Small intestine (tissue), 7 donors: ENCODE data around the gene PVR. TPM values are rescaled to one million over a fixed set of nuclear protein-coding genes. Genes with fewer than 3 reads are reported as not detected.
A peak's percentile ranks its signal among the peaks of the same experiment; 100 is the strongest.
"Not testable (repeated sequence)": the region's sequence is repeated elsewhere in the genome, so short reads cannot be mapped to it uniquely, and the experiment has no call there.

Source experiments
- DNase-seq, 2 donors: peaks; one replicate each; pipeline versions ENCODE4 v3.0.0 to v3.0.0-alpha.2; 2013
- FAIRE-seq: peaks from 2 replicates; lab custom pipeline; 2012; peaks lifted over from hg19 to GRCh38; lab: Jason Lieb, UNC
- H3K27ac ChIP-seq, 3 donors: one replicate each; pipeline ENCODE4 v1.5.1; 2013; ENCODE audit warnings: low read length in 2 of 3, mild to moderate bottlenecking in 2 of 3, control low read depth in 1 of 3, inconsistent platforms in 1 of 3, low read depth in 1 of 3, moderate library complexity in 1 of 3
- H3K27me3 ChIP-seq, 3 donors: one replicate each; pipeline ENCODE4 v1.6.1; 2013; ENCODE audit warnings: low read length in 3 of 3, inconsistent platforms in 1 of 3; ENCODE audit not compliant: control insufficient read depth in 3 of 3, insufficient read depth in 3 of 3
- H3K36me3 ChIP-seq, 3 donors: one replicate each; pipeline ENCODE4 v1.6.1; 2013; ENCODE audit warnings: low read length in 3 of 3, inconsistent platforms in 1 of 3, low read depth in 1 of 3, mild to moderate bottlenecking in 1 of 3, moderate library complexity in 1 of 3; ENCODE audit not compliant: control insufficient read depth in 3 of 3, insufficient read depth in 2 of 3
- H3K4me1 ChIP-seq, 3 donors: one replicate each; pipeline ENCODE4 v1.6.1; 2013; ENCODE audit warnings: low read length in 2 of 3, inconsistent platforms in 1 of 3, low read depth in 1 of 3, mild to moderate bottlenecking in 1 of 3, moderate library complexity in 1 of 3; ENCODE audit not compliant: control insufficient read depth in 3 of 3, insufficient read depth in 2 of 3
- H3K4me3 ChIP-seq, 3 donors: one replicate each; pipeline ENCODE4 v1.5.1; 2013; ENCODE audit warnings: low read length in 3 of 3, control low read depth in 1 of 3, inconsistent platforms in 1 of 3, low read depth in 1 of 3, mild to moderate bottlenecking in 1 of 3, moderate library complexity in 1 of 3
- H3K9me3 ChIP-seq, 2 donors: one replicate each; pipeline ENCODE4 v1.6.1; 2013; ENCODE audit warnings: low read depth in 1 of 2, low read length in 1 of 2; ENCODE audit not compliant: control insufficient read depth in 2 of 2, insufficient read depth in 1 of 2
- WGBS, 3 donors: extraction: QIAGEN DNeasy Blood & Tissue Kit; methylation state at CpG; one replicate each; pipeline ENCODE4 v1.1.7; 2013; 5-methylcytosine and 5-hydroxymethylcytosine counted together
- polyA plus RNA-seq, 4 donors: library from polyadenylated mRNA; stranded (reverse) in 3 of 4; unstranded in 1 of 4; fragments of 200-250 nt in 3 of 4; fragments of 120-200 nt in 1 of 4; gene quantifications; one replicate each; pipeline versions ENCODE4 v1.2.1 to v1.2.3, GENCODE V29; 2013
- donor health status: healthy with polysubstance abuse.
- donor health status: control.
- donor health status: control.
- donor health status: Bipolar disorder and iron deficiency.
- donor health status: healthy.

The PVR gene
- polyA plus RNA-seq, 4 donors = 19.9 to 96.6 (median 24.1) TPM

DNA sequence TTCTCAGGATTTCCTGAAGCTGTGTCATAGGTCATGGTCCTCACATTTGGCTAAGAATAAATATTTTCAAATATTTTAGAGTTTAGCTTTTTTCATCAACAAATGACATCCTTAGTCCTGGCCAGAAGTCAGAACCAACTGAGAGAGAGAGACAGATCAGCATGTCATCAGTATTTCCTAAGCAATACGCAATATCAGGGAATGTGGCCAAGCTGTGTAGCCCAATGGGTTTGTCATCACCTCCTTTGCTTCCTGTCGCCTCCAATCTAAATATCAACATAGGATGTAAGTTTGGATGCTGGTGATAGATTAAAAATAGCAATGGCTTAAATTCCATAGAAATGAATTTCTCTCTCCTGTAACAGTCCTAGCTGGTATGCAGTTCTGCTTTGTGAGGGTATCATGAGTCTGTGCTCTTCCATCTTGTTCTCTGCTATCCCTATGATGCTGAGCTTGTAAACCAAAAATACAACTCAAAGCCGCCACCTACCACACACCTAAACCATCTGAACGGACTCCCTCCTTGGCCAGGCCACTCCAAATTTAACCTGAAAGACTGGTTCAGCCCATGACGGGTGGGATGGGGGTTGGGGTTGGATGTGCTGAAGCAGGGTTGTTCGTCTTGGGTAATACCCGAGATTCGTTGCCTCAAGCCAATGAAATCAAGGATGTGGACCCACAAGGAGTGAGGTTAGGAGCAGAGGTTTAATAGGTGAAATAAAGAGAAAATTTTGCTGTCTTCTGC, 40.3 kb upstream of the PVR start:
- WGBS, 3 donors = 70 to 82% (median 77%) methylated on average over 8 of the region's 8 CpGs

GRCh38 chr19:44604241-44604640, 39.5 kb upstream of the PVR start:
- Histone ChIP-seq H3K27me3 (no peaks in the 10 kb centered on the region), H3K4me3 (no peak overlapping the region), H3K36me3 (no peaks in the 10 kb centered on the region), H3K4me1 (peaks cover 0 to 66% (median 2%) of the 10 kb centered on the region in 3 donors), H3K27ac (peak overlapping the region in 1 of 3 donors; percentile 57), H3K9me3 (no peaks in the 10 kb centered on the region)
- FAIRE-seq (no peak), DNase-seq (peak in 1 of 2 donors; percentile 37)
- WGBS, 3 donors = 14 to 47% (median 31%) methylated on average over 6 of the region's 6 CpGs

More for the DNA sequence above, 40.3 kb upstream of the PVR start:
- DNase-seq (peak in 1 of 2 donors; percentile 29), FAIRE-seq (no peak)
- Histone ChIP-seq H3K36me3 (no peaks in the 10 kb centered on the region), H3K4me3 (no peak overlapping the region), H3K9me3 (peaks cover 0 to 3% of the 10 kb centered on the region in 2 donors), H3K27me3 (no peaks in the 10 kb centered on the region), H3K27ac (peak overlapping the region in 2 of 3 donors; percentile 41 to 60), H3K4me1 (peaks cover 0 to 69% (median 5%) of the 10 kb centered on the region in 3 donors)

DNA sequence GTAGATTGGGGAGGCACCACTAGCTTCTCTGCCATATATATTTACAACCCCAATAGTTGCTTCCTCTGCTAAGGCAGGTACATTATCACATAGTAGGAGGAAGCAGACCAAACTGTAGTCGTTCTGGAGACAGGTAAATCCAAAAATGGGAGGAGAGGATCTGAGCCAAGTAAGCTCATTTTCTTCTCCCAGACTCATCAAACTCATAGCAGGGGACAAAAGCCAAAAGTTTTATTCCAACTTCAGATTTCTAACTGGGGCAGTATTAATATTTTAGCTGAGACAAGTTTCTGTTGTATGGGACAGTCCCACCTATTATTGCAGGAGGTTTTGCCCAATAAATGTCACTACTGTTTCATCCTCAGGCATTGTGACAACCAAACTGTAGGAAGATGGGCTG, 38.2 kb upstream of the PVR start:
- Histone ChIP-seq H3K4me3 (no peak overlapping the region), H3K27me3 (no peaks in the 10 kb centered on the region), H3K27ac (no peak overlapping the region), H3K4me1 (peaks cover 0 to 65% (median 2%) of the 10 kb centered on the region in 3 donors), H3K36me3 (no peaks in the 10 kb centered on the region), H3K9me3 (no peaks in the 10 kb centered on the region)
- FAIRE-seq = no peak
- no peak for DNase-seq
- WGBS, 3 donors = 34 to 61% (median 46%) methylated on average over 1 of the region's 1 CpG

- H3K9me3 ChIP-seq = no peaks in the 10 kb centered on the region
- H3K4me1 ChIP-seq = peaks cover 0 to 70% (median 0%) of the 10 kb centered on the region in 3 donors
- H3K36me3 ChIP-seq = no peaks in the 10 kb centered on the region
- peak overlapping the region in 1 of 3 donors; percentile 47 for H3K27ac ChIP-seq
- H3K4me3 ChIP-seq = no peak overlapping the region
- WGBS, 3 donors = 15 to 17% (median 16%) methylated on average over 2 of the region's 2 CpGs
- no peaks in the 10 kb centered on the region for H3K27me3 ChIP-seq
- FAIRE-seq (no peak), DNase-seq (peak; percentile 29 to 55)
Measured at GRCh38 chr19:44607049-44607448, 36.7 kb upstream of the PVR start.

GRCh38 chr19:44607917-44608316, 35.8 kb upstream of the PVR start:
- DNase-seq (no peak), FAIRE-seq (no peak)
- Histone ChIP-seq H3K4me1 (peaks cover 0 to 71% (median 6%) of the 10 kb centered on the region in 3 donors), H3K9me3 (no peaks in the 10 kb centered on the region), H3K27me3 (no peaks in the 10 kb centered on the region), H3K27ac (peak overlapping the region in 2 of 3 donors; percentile 9 to 39), H3K36me3 (no peaks in the 10 kb centered on the region), H3K4me3 (no peak overlapping the region)
- 59 to 76% (median 64%) methylated on average over 3 of the region's 3 CpGs for WGBS, 3 donors

- DNase-seq = peak; percentile 81 to 84
- no peaks in the 10 kb centered on the region for H3K27me3 ChIP-seq
- WGBS, 3 donors = 41 to 50% (median 42%) methylated on average over 7 of the region's 7 CpGs
- no peaks in the 10 kb centered on the region for H3K36me3 ChIP-seq
- peak overlapping the region in 1 of 3 donors; percentile 39 for H3K27ac ChIP-seq
- no peak overlapping the region for H3K4me3 ChIP-seq
- no peaks in the 10 kb centered on the region for H3K9me3 ChIP-seq
- H3K4me1 ChIP-seq = peaks cover 0 to 71% (median 6%) of the 10 kb centered on the region in 3 donors
- FAIRE-seq = no peak
Measured at GRCh38 chr19:44608391-44608821, 35.3 kb upstream of the PVR start.

GRCh38 chr19:44609219-44609618, 34.5 kb upstream of the PVR start:
- WGBS, 3 donors = 82 to 87% (median 86%) methylated on average over 5 of the region's 5 CpGs
- Histone ChIP-seq H3K4me1 (peaks cover 0 to 71% (median 6%) of the 10 kb centered on the region in 3 donors), H3K27me3 (no peaks in the 10 kb centered on the region), H3K27ac (no peak overlapping the region), H3K36me3 (no peaks in the 10 kb centered on the region), H3K4me3 (no peak overlapping the region), H3K9me3 (no peaks in the 10 kb centered on the region)
- FAIRE-seq = no peak
- DNase-seq = no peak

GRCh38 chr19:44610497-44610896, 33.2 kb upstream of the PVR start:
- Histone ChIP-seq H3K4me1 (peaks cover 0 to 75% (median 6%) of the 10 kb centered on the region in 3 donors), H3K27ac (peak overlapping the region in 1 of 3 donors; percentile 95)
- not testable (repeated sequence) for H3K4me3 ChIP-seq, H3K36me3 ChIP-seq, H3K9me3 ChIP-seq, H3K27me3 ChIP-seq, FAIRE-seq
- 25 to 73% (median 55%) methylated on average over 5 of the region's 5 CpGs for WGBS, 3 donors
- peak in 1 of 2 donors; percentile 64 for DNase-seq
